ENCODE results near the gene KRT76. TPM values are rescaled to one million over a fixed set of nuclear protein-coding genes. Genes with fewer than 3 reads are reported as not detected.

KRT76 gene
- total RNA-seq, 1 donor from 2014 or later = 2.2 TPM

DNA sequence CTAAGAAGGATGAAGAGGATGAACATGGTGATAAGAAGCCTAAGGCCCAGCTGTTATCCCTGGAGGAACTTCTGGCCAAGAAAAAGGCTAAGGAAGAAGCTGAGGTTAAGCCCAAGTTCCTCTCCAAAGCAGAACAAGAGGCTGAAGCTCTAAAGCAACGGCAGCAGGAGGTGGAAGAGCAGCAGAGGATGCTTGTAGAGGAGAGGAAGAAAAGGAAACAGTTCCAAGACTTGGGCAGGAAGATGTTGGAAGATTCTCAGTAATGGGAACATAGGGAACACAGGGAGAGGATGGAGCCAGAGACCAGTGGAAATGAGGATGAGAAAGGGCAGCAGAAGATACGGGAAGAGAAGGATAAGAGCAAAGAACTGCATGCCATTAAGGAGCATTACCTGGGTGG lies 46.4 kb downstream of the KRT76 start:
- no peak for DNase-seq (ENCODE audit: low spot score)

DNA sequence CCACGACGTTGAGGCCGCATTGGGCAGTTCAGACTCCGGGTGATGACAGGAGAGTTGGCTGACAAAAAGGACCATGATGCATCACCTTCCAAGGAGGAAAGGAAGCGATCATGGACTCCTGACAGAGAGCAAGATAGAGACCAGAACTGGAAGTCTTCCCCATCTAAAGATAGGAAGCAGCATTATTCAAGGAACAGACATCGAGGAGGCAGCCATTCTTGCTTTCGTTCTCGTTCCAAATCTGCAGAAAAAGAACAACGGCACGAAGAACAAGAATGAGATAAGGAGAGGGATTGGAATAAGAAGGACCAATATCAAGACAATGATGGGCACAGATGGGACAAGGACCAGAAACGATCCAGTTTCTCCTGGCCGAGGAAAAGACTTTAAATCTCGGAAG lies 46.8 kb downstream of the KRT76 start:
- DNase-seq (ENCODE audit: low spot score) = no peak

DNA sequence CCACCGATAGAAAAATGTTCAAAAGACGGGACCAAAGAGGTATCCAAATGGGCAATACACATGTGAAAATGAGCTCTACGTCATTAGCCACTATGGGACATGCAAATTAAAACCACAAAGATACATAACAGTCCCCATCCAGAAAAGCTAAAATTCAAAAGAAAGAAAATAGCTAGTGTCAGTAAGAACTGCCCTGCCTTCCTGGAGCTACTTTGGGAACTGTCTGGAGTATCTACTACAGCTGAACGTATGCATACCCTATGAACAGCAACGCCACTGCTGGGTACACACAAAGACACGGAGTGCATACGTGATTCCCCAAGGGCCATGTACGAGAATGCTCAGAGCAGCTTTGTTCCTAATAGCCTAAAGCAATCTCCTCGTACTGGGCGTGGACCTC lies 48.0 kb downstream of the KRT76 start:
- DNase-seq (ENCODE audit: low spot score) = no peak

DNA sequence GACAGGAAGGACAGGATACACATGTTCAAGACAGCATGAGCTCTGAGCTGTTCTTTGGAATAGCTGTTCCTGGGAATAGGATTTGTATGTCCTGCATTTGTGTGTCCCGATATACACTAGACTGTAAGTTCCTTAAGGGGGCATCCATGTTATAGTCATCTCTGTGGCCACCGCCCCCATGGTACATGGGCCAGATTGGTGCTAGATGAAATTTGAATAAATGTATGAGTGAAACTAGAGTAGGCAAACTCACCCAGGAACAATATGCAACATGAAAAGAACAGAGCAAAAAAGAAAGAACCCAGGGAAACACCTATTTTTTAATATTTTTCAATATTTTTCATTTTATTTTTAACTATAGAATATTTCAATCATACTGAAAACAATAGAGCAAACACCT lies 48.8 kb downstream of the KRT76 start:
- no peak for DNase-seq (ENCODE audit: low spot score)

DNA sequence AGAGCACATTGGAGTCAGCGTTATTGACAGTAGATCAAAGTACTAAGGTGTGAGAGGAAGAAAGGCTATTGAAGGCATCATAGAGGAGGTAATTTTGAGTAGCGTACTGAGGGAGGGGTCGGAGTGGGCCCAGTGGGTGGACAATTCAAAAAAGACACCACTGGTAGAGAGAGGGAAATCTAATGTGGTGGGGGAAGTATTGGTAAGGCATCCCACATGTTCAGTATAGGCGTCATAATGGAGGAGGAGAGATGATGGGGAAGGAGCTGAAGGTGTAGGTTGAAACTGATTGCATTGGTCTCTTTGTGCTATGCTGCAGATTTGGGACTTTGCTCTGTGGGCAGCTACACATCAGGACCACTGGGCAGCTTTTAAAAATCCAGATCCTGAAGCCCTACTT lies 50.1 kb downstream of the KRT76 start:
- DNase-seq (ENCODE audit: low spot score) = no peak

DNA sequence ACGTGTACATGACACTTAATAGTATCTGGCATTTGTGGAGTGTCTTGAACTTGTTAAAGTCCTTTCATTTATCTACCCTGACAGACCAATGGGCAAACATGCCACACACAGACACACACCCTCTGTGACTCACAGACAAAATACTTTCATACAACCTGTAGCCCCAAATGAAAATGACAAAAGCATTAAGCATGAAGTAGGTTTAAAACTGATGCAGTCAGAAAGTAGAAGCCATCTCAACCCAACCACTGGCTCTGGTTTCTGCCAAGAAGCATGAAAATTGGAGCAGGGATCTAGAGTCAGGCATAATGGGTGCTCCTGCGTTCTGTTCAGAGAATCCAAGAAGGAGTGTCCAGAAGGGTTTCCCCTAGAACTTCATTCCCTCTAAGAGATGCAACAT lies 50.7 kb downstream of the KRT76 start:
- no peak for DNase-seq (ENCODE audit: low spot score)

DNA sequence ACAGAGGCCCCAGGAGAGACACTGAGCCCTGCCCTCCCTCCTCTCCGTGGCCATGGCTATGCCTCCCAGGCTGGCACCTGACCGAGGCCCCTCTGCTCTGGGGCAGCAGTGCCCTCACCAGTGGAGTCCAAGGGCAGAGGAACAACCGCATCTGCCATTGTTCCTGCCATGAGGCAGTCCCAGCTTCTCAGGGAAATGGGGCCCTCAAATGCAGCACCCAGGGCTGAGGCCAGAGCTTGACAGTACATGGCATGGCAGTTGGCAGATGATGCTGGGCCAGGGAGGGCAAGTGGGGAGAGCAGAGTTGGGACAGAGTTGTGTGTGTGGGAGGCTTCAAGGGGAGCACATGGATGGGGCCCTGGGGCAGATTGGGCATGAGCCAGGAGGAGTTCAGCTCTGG lies 52.8 kb downstream of the KRT76 start:
- DNase-seq (ENCODE audit: low spot score) = no peak

DNA sequence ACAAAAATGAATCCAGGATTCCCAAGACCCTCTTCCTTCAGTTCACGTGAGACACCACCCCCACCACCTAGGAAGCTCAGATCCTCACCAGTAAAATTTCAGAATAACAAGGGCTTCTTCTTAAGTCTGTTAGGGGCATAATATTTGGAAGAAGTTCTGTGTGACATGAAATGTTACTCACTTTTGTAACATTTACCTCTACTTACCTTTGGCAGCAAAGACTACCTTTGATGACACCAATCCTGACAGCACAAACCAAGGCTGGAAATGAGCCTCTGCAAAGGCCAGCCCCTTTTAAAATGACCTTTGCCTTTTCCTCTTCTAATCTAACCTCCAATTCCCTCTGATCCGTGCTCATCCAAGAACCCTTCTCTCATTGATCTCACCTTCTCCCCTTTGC lies 54.5 kb downstream of the KRT76 start:
- DNase-seq (ENCODE audit: low spot score) = no peak

DNA sequence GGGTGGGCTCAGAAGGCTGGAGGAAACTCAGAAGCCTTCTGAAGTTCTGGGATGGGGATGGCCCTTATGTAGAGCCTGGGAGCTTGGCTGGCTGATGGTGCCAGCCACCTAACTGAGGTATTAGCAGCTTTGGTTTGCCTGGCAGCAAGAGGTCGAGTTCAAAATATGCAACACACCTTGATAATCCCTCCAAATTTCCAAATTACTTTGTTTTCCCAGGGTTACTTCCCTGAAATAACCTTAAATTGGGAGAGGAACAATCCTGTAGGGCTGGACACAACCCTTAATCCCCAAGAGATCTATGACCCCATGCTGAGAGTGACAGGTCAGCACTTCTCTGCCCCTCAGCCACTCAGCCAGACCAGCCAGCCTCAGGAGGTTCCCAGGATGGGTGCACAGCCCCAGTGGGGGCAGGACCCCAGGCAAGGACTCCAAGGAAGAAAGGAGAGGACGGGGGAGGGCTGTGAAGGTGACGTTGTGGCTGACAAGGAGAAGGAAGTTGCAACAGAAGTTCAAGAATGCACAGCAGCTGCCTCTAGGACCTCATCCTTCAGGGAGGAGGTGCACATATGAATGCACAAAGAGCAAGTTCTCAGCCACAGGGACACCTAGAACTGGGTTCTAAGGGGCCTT lies 55.2 kb downstream of the KRT76 start:
- DNase-seq (ENCODE audit: low spot score) = no peak

DNA sequence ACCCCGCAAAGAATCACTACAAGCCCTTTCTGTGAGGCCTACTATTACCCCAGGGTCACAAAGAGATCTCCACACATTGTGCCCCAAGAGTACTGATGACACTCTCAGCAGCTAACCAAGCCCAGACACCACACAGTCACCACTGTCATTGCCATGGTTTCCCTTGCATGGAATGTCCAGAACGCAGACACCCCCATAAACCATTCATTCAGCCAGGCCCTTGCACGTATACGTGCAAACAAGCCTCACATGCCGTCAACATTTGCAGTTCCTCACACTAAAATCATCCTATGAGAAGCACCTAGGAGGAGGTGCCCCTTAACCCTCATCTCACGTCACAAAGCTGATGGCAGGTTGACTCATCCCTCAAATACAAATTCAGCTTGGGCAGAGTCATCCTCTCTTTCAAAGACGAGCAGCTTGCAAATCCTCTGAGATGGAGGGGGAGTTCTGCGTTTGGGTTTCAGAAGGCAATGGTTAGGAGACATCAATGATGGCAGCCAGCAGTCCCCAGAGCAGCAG lies 56.7 kb downstream of the KRT76 start:
- no peak for DNase-seq (ENCODE audit: low spot score)

Other genes starting within 250 kb of the KRT76 start
- gene KRT71, start 224.2 kb downstream of the KRT76 start, total RNA-seq (ENCODE audit: insufficient read depth, low replicate concordance) = not detected
- gene KRT74, start 203.5 kb downstream of the KRT76 start, total RNA-seq (ENCODE audit: insufficient read depth, low replicate concordance) = 3.4 TPM
- 1.2 TPM for gene KRT72, start 175.9 kb downstream of the KRT76 start, total RNA-seq (ENCODE audit: insufficient read depth, low replicate concordance)
- not detected for gene KRT73, start 158.8 kb downstream of the KRT76 start, total RNA-seq (ENCODE audit: insufficient read depth, low replicate concordance)
- gene KRT2, start 125.1 kb downstream of the KRT76 start, total RNA-seq (ENCODE audit: insufficient read depth, low replicate concordance) = 0.48 TPM
- 4.1 TPM for gene KRT1, start 96.9 kb downstream of the KRT76 start, total RNA-seq (ENCODE audit: insufficient read depth, low replicate concordance)
- gene KRT77, start 73.8 kb downstream of the KRT76 start, total RNA-seq (ENCODE audit: insufficient read depth, low replicate concordance) = 0.96 TPM
- not detected for gene KRT3, start 18.8 kb upstream of the KRT76 start, total RNA-seq (ENCODE audit: insufficient read depth, low replicate concordance)
- 77.5 TPM for gene KRT4, start 36.8 kb upstream of the KRT76 start, total RNA-seq (ENCODE audit: insufficient read depth, low replicate concordance)
- not detected for gene KRT79, start 57.0 kb upstream of the KRT76 start, total RNA-seq (ENCODE audit: insufficient read depth, low replicate concordance)
- 8.7 TPM for gene KRT78, start 71.6 kb upstream of the KRT76 start, total RNA-seq (ENCODE audit: insufficient read depth, low replicate concordance)
- gene KRT8, start 127.7 kb upstream of the KRT76 start, total RNA-seq (ENCODE audit: insufficient read depth, low replicate concordance) = 94.6 TPM
- 87.9 TPM for gene KRT18, start 171.8 kb upstream of the KRT76 start, total RNA-seq (ENCODE audit: insufficient read depth, low replicate concordance)
- 833 TPM for gene EIF4B, start 229.1 kb upstream of the KRT76 start, total RNA-seq (ENCODE audit: insufficient read depth, low replicate concordance)